Measurements from ENCODE around the gene DHRS4L2.
A peak's percentile ranks its signal among the peaks of the same experiment; 100 is the strongest.
"Not testable (repeated sequence)": the region's sequence is repeated elsewhere in the genome, so short reads cannot be mapped to it uniquely, and the experiment has no call there.

DHRS4L2 gene

DNA sequence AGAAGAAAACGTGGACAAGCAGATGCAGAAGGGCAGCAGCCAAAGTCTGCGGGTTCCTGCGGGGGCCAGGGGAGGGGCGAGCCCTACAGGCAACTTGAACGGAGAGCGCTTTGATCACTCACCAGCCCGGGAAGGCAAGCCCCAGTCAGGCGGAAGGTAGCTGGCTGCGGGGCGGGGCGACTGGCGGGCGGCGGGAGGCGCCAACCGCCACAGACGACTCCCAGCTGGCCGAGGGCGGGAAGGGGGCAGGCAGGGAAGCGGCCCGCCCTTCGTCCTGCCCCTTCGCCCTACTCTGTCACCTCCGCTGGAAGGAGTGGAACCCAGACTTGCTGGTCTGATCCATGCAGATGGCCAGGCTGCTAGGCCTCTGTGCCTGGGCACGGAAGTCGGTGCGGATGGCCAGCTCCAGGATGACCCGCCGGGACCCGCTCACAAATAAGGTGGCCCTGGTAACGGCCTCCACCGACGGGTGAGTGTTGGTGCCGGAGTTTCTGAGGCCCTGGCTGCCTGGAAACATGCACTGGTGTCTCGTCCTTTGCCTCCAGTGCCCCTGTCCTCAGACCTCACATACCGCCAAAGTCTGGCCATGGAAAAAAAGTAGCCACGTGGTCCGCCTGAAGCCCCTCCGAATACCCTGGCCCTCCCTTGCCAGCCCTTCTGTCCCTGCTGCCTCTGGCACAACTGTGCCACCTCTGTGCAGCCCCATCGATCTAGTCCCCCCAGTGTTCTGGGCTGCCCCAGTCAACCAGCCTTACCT, at the start of gene DHRS4L2:
Gene DHRS4L2 (plus strand): TSS at position 323 of the 757 bp plus-strand sequence. CDS start 19 bp downstream, at position 342.
- DNase-seq (ENCODE audit: low read depth), result peak; percentile 63

DNA sequence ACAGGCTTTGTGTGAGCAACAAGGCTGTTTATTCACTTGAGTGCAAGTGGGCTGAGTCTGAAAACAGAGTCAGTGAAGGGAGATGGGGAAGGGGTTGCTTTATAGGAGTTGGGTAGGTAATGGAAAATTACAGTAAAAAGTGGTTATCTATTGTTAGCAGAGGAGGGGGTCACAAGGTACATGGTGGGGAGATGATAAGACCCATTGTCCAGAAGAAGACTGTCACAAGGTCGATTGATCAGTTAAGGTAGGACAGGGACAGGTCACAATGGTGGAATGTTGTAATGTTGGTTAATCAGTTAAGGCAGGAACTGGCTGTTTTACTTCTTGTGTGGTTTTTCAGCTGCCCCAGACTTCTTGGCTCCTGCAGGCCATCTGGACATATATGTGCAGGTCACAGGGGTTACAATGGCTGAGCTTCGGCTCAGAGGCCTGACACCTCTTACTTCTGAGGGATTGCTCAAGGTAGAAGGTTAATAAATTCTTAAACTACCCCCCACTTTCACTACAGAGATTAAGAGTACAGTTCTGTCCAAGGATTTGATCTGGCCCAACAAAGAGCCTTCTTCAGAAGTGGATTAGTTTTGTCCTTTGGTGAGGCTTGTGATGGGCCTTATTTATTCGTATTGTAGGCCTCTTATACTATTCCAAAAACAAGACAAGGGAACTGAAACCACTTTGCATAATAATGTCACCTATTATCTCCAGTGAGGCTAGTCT, 49.0 kb upstream of the DHRS4L2 start:
- no peak for DNase-seq (ENCODE audit: low read depth)

GRCh38 chr14:23941230-23941629, 47.5 kb upstream of the DHRS4L2 start:
- no peak for DNase-seq (ENCODE audit: low read depth)

GRCh38 chr14:23941669-23942068, 47.1 kb upstream of the DHRS4L2 start:
- DNase-seq (ENCODE audit: low read depth), result no peak

DNA sequence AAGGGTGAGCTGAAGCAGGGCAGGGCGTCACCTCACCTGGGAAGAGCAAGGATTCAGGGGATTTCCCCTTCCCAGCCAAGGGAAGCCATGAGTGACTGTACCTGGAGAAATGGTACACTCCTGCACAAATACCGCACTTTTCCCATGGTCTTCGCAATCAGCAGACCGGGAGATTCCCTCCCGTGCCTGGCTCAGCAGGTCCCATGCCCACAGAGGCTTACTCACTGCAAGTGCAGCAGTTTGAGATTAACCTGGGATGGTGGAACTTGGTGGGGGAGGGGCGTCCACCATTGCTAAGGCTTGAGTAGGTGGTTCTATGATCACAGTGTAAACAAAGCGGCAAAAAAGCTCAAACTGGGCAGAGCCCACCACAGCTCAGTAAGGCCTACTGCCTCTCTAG, 46.1 kb upstream of the DHRS4L2 start:
- DNase-seq (ENCODE audit: low read depth), result no peak

GRCh38 chr14:23949069-23949468, 39.7 kb upstream of the DHRS4L2 start:
- not testable (repeated sequence) for DNase-seq (ENCODE audit: low read depth)

GRCh38 chr14:23950411-23951135, 38.2 kb upstream of the DHRS4L2 start:
- no peak for DNase-seq (ENCODE audit: low read depth)

- not testable (repeated sequence) for DNase-seq (ENCODE audit: low read depth)
Observed at GRCh38 chr14:23951136-23951466, 37.6 kb upstream of the DHRS4L2 start.

DNA sequence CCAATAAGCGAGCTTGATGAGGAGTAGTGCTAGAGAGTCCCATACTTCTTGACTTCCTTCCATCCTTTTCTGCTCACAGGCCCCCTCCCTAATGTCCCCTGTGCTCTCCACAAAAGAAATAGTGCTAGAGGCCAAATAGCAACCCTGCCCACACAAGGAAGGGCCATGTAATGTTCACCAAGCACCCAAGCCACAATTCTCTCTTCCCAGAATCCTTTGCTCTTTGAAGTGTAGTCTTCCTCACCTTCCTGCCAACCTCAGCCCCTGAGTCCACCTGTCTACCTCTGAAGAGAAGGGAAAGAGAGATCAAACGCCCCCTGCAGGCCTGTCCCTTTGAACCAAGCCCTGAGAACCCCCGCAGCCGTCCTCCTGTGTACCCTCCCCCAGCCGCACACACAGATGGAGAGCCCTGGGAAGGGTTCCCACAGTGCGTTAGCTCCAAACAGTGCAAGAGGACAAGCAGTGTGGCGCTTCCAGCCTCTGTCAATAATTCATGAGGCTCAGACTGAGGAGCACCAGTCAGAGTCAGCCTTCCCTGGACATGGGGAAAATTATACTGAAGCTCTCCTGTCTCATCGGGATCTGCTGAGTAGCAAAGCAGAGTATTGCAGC, 37.0 kb upstream of the DHRS4L2 start:
- DNase-seq (ENCODE audit: low read depth), result no peak

DNA sequence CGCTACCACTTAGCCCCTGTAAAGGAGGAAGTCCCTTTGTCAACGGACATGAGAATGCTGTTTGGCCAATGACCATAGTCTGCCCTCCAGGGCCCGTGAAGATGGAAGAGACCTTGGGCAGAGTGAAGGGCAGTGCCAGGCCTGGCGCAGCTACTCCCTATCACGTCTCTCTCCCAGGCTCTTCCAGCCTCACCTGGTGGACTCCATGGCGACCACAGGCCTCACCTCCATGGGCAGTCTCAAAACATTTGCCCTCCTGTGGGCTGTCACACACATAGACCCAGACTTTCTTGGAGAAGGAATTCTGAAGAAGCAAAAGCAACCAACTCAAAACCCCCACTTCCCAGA, 35.6 kb upstream of the DHRS4L2 start:
- not testable (repeated sequence) for DNase-seq (ENCODE audit: low read depth)

GRCh38 chr14:23953464-23954278, 35.1 kb upstream of the DHRS4L2 start, which contains the start of gene DHRS4:
Gene DHRS4 (plus strand): TSS chr14:23953770. CDS start chr14:23953789, 19 bp downstream.
- peak; percentile 63 for DNase-seq (ENCODE audit: low read depth)

DNA sequence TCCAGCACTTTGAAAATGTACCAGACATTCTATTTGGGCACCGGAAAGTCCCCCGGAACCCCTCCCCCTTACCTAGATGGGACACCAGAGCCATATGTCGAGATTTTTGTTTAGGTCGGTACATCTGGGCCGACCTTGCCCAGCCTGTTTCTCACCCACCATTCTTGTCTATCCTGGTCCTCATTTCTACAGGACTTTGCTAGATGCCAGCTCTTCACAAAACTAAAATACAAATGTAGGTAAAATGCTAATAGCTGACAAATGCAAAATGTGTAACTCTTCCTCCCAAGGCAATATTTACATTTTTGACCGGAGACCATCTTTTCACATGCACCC, 34.5 kb upstream of the DHRS4L2 start:
- DNase-seq (ENCODE audit: low read depth), result not testable (repeated sequence)

DNA sequence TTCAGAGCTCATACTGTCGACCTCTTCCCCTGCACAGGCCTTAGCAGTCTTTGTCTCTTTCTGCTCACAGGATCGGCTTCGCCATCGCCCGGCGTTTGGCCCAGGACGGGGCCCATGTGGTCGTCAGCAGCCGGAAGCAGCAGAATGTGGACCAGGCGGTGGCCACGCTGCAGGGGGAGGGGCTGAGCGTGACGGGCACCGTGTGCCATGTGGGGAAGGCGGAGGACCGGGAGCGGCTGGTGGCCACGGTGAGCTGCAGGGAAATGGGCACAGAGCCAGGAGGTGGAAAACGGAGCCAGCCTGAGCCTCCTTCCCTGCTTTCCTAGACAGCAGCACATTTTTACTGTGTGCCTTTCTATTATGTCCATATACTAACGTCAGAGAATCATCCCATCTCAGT, 33.8 kb upstream of the DHRS4L2 start:
- DNase-seq (ENCODE audit: low read depth), result not testable (repeated sequence)

DNA sequence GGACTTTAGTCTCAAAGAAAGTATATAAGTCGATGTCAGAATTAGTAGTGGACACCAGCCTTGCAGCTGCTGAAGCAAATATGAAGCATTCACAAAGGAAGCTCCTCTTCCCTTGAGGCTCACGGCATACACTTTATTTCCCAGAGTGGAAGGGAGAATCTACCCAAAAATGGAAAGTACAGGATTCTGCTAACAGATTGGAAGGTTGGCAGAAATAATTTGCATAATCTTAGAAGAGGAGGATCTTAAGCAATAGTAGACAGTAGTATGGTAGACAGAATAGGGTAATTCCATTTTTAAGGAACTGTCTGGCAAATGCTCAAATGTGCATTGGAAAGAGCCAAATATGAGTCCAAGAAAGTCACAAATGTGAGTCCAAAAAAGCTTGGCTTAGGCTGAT, 32.9 kb upstream of the DHRS4L2 start:
- not testable (repeated sequence) for DNase-seq (ENCODE audit: low read depth)

DNA sequence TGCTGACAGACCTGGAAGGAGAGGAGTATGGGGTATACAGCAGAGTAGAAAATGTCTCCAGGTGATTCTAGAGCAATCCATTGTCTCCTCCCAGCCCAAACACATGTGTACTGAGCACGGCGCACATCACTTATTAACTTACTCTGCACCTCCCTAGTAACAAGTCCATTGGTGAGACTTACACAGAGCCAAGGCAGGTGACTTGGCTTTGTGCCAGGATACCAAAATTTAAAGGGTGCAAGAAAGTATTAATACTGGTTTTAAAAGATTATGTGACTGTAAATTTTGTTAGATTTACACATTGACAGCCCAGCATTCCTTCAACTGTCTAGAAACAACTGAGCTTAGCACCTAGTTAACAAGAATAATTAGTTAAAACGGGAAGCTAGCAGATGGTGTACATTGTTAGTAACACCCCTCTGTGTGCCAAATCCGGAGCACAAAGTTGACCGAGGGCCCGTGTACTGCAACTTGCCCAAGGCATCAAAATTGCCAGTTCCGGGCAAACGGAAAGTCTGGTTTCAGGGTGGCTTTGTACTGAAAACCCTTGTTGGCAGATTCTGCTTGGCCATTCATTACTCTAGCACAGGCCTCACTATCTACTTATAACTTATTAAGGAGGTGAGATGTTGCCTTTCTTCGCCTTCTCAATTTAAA, 30.7 kb upstream of the DHRS4L2 start:
- not testable (repeated sequence) for DNase-seq (ENCODE audit: low read depth)

DNA sequence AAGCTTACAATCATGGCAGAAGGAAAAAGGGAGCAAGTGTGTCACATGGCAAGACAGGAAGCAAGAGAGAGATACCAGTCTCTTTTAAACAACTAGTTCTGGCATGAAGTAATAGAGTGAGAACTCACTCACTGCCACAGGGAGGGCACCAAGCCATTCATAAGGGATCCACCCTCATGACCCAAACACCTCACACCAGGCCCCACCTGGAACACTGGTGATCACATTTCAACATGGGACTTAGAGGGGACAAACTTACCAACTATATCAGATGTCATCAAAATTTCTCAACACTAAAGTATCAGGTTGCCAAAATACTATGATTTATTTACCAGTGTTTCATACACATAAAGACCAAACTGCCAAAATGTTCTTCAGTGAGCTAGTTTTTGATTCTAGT, 27.8 kb upstream of the DHRS4L2 start:
- DNase-seq (ENCODE audit: low read depth), result not testable (repeated sequence)

- not testable (repeated sequence) for DNase-seq (ENCODE audit: low read depth)
Observed at GRCh38 chr14:23961704-23962103, 27.0 kb upstream of the DHRS4L2 start.

- DNase-seq (ENCODE audit: low read depth), result not testable (repeated sequence)
Observed at GRCh38 chr14:23969130-23969480, 19.6 kb upstream of the DHRS4L2 start.

- not testable (repeated sequence) for DNase-seq (ENCODE audit: low read depth)
Observed at GRCh38 chr14:23969481-23970282, 19.0 kb upstream of the DHRS4L2 start.

DNA sequence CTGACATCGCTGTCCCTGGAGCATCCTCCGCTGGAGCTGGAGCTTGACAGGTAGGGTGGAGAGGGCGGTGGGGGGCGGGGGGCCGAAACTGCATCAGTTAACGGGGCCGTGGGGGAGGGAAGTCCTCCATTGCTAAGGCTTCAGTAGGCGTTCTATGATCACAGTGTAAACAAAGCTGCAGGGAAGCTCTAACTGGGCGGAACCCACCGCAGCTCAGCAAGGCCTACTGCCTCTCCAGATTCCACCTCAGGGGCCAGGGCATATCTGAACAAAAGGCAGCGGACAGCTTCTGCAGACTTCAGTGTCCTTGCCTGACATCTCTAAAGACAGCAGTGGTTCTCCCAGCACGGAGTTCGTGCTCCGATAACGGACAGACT, 18.5 kb upstream of the DHRS4L2 start:
- not testable (repeated sequence) for DNase-seq (ENCODE audit: low read depth)

Data from CMK (cell line).